HEK293 (cell line): Measurements from ENCODE around the gene SLC39A11.

Experiments
- CTCF ChIA-PET: fragments of 350-600 bp; formaldehyde crosslinking; extraction: SDS; loops from one replicate; lab custom pipeline; 2021; ENCODE audit warnings: antibody characterized with exemption; lab: Yijun Ruan, JAX
- POLR2A ChIA-PET: fragments of 300-600 bp; formaldehyde crosslinking; extraction: SDS; loops from one replicate; lab custom pipeline; 2020; ENCODE audit warnings: antibody characterized with exemption, inconsistent platforms; lab: Yijun Ruan, JAX
- H3K27ac ChIP-seq: fragments of 200-500 bp; sonication (Bioruptor generic); 2 replicates; pipeline ENCODE4 v1.5.1; 2014; ENCODE audit warnings: low read depth, low read length, control low read depth, inconsistent platforms; ENCODE audit errors: extremely low read depth
- H3K36me3 ChIP-seq, 2 experiments: fragments of 200-500 bp in 1 of 2; sonication (Bioruptor generic) in 1 of 2; 1 replicate in 1 of 2; 2 replicates in 1 of 2; pipeline ENCODE4 v1.5.1; 2014 to 2017; ENCODE audit warnings: inconsistent platforms in 2 of 2, low read length in 2 of 2; ENCODE audit not compliant: control insufficient read depth in 2 of 2, insufficient read depth in 1 of 2
- H3K4me1 ChIP-seq: fragments of 200-500 bp; sonication (Bioruptor generic); 2 replicates; pipeline ENCODE4 v1.5.1; 2014; ENCODE audit warnings: mild to moderate bottlenecking, low read length, inconsistent platforms; ENCODE audit not compliant: control insufficient read depth, insufficient read depth
- H3K4me3 ChIP-seq: 2 replicates; pipeline ENCODE4 v1.5.1; 2011; ENCODE audit warnings: low read depth, mild to moderate bottlenecking, control low read depth, low read length, moderate library complexity
- H3K9me3 ChIP-seq: fragments of 200-500 bp; sonication (Bioruptor generic); 2 replicates; pipeline ENCODE4 v1.5.1; 2014; ENCODE audit warnings: low read depth, low read length, inconsistent platforms; ENCODE audit not compliant: control insufficient read depth, insufficient read depth
- AEBP2 ChIP-seq: fragments of 450-650 bp; formaldehyde crosslinking; IDR thresholded peaks from 2 replicates; pipeline ENCODE4 v1.5.1; 2016; ENCODE audit warnings: missing biosample characterization, missing genetic modification characterization, borderline replicate concordance
- BCL11B ChIP-seq: fragments of 450-650 bp; formaldehyde crosslinking; IDR thresholded peaks from 2 replicates; pipeline ENCODE4 v1.5.1; 2016; ENCODE audit warnings: low read depth, missing biosample characterization, missing genetic modification characterization
- IKZF3 ChIP-seq: fragments of 450-650 bp; IDR thresholded peaks from 2 replicates; pipeline ENCODE4 v1.5.0; 2018; ENCODE audit warnings: missing biosample characterization, mild to moderate bottlenecking, missing genetic modification characterization, moderate library complexity
- MYNN ChIP-seq: fragments of 450-650 bp; formaldehyde crosslinking; IDR thresholded peaks from 2 replicates; pipeline ENCODE4 v1.5.1; 2016; ENCODE audit warnings: missing biosample characterization, missing genetic modification characterization, borderline replicate concordance
- PBX3 ChIP-seq: sonication (generic); formaldehyde crosslinking; IDR thresholded peaks from 2 replicates; pipeline ENCODE4 v1.8.1; 2022; ENCODE audit warnings: mild to moderate bottlenecking, moderate library complexity, missing genetic modification reagents
- REPIN1 ChIP-seq: fragments of 450-650 bp; formaldehyde crosslinking; IDR thresholded peaks from 2 replicates; pipeline ENCODE4 v1.5.1; 2017; ENCODE audit warnings: missing biosample characterization, missing genetic modification characterization, low read depth
- SALL2 ChIP-seq: fragments of 450-650 bp; formaldehyde crosslinking; IDR thresholded peaks from 2 replicates; pipeline ENCODE4 v1.5.0; 2017; ENCODE audit warnings: missing biosample characterization, mild to moderate bottlenecking, missing genetic modification characterization, borderline replicate concordance
- YY1 ChIP-seq: fragments of 450-650 bp; formaldehyde crosslinking; IDR thresholded peaks from 2 replicates; pipeline ENCODE4 v1.5.1; 2018; ENCODE audit warnings: missing biosample characterization, missing genetic modification characterization
- ZBTB11 ChIP-seq: fragments of 450-650 bp; formaldehyde crosslinking; conservative IDR thresholded peaks from 2 replicates; pipeline ENCODE4 v1.5.1; 2016; ENCODE audit warnings: low read depth, missing biosample characterization, missing genetic modification characterization
- ZBTB48 ChIP-seq: fragments of 450-650 bp; formaldehyde crosslinking; IDR thresholded peaks from 2 replicates; pipeline ENCODE4 v1.5.1; 2016; ENCODE audit warnings: missing biosample characterization, missing genetic modification characterization
- ZNF146 ChIP-seq: fragments of 450-650 bp; formaldehyde crosslinking; IDR thresholded peaks from 2 replicates; pipeline ENCODE4 v1.5.1; 2016; ENCODE audit warnings: missing biosample characterization, missing genetic modification characterization
- ZNF175 ChIP-seq: fragments of 450-650 bp; formaldehyde crosslinking; IDR thresholded peaks from 2 replicates; pipeline ENCODE4 v1.5.1; 2016; ENCODE audit warnings: missing biosample characterization, missing genetic modification characterization
- ZNF18 ChIP-seq: fragments of 450-650 bp; formaldehyde crosslinking; IDR thresholded peaks from 2 replicates; pipeline ENCODE4 v1.5.1; 2016; ENCODE audit warnings: missing biosample characterization, missing genetic modification characterization
- ZNF19 ChIP-seq: fragments of 450-650 bp; formaldehyde crosslinking; IDR thresholded peaks from 2 replicates; pipeline ENCODE4; 2016; ENCODE audit warnings: missing biosample characterization, missing genetic modification characterization, low read depth
- ZNF423 ChIP-seq: fragments of 450-650 bp; formaldehyde crosslinking; IDR thresholded peaks from 2 replicates; pipeline ENCODE4 v1.5.1; 2016; ENCODE audit warnings: missing biosample characterization, missing genetic modification characterization
- ZNF544 ChIP-seq: fragments of 450-650 bp; formaldehyde crosslinking; IDR thresholded peaks from 2 replicates; pipeline ENCODE4 v1.5.0; 2017; ENCODE audit warnings: missing biosample characterization, missing genetic modification characterization
- ZNF549 ChIP-seq: fragments of 450-650 bp; IDR thresholded peaks from 2 replicates; pipeline ENCODE4 v1.5.1; 2018; ENCODE audit warnings: missing biosample characterization, missing genetic modification characterization, mild to moderate bottlenecking, inconsistent platforms, moderate library complexity
- ZNF560 ChIP-seq: fragments of 450-650 bp; formaldehyde crosslinking; IDR thresholded peaks from 2 replicates; pipeline ENCODE4 v1.5.1; 2017; ENCODE audit warnings: missing biosample characterization, missing genetic modification characterization, borderline replicate concordance
- ZNF571 ChIP-seq: fragments of 450-650 bp; formaldehyde crosslinking; IDR thresholded peaks from 2 replicates; pipeline ENCODE4 v1.5.0; 2017; ENCODE audit warnings: missing biosample characterization, missing genetic modification characterization
- ZNF639 ChIP-seq: fragments of 450-650 bp; formaldehyde crosslinking; IDR thresholded peaks from 2 replicates; pipeline ENCODE4 v1.5.1; 2016; ENCODE audit warnings: missing biosample characterization, missing genetic modification characterization
- ZNF660 ChIP-seq: fragments of 450-650 bp; IDR thresholded peaks from 2 replicates; pipeline ENCODE4 v1.5.1; 2018; ENCODE audit warnings: missing biosample characterization, mild to moderate bottlenecking, missing genetic modification characterization
- ZNF777 ChIP-seq: fragments of 450-650 bp; formaldehyde crosslinking; IDR thresholded peaks from 2 replicates; pipeline ENCODE4 v1.5.1; 2017; ENCODE audit warnings: missing biosample characterization, missing genetic modification characterization, borderline replicate concordance
- ZSCAN5A ChIP-seq: fragments of 450-650 bp; formaldehyde crosslinking; IDR thresholded peaks from 2 replicates; pipeline ENCODE4 v1.5.1; 2016; ENCODE audit warnings: missing biosample characterization, missing genetic modification characterization

The SLC39A11 gene

GRCh38 chr17:72887917-72888316, 204.6 kb downstream of the SLC39A11 start:
- ChIA-PET CTCF (interaction anchor here (0.9 to 1.4 kb wide), 2 partner anchors 98 to 331 kb away, joined by 3 to 4 read pairs; no protein-coding TSS in a partner anchor), POLR2A (no interaction called here)
- no peak overlapping the region for H3K27ac ChIP-seq
- no peak overlapping the region for H3K4me3 ChIP-seq
- no peaks in the 10 kb centered on the region for H3K36me3 ChIP-seq
- TF ChIP-seq ZNF639 (tag by site-specific recombination) (no peak), ZNF571 (tag by site-specific recombination) (no peak), ZNF18 (no peak), MYNN (tag by site-specific recombination) (no peak), ZNF544 (tag by site-specific recombination) (no peak), ZBTB11 (tag by site-specific recombination) (no peak), ZNF146 (tag by site-specific recombination) (no peak), SALL2 (no peak)
- no peaks in the 10 kb centered on the region for H3K9me3 ChIP-seq
- H3K4me1 ChIP-seq, result no peaks in the 10 kb centered on the region

GRCh38 chr17:72887322-72887721, 205.2 kb downstream of the SLC39A11 start:
- Histone ChIP-seq H3K4me1 (no peaks in the 10 kb centered on the region), H3K27ac (no peak overlapping the region), H3K9me3 (no peaks in the 10 kb centered on the region), H3K36me3 (no peaks in the 10 kb centered on the region), H3K4me3 (no peak overlapping the region)
- POLR2A ChIA-PET, result no interaction called here
- CTCF ChIA-PET, result interaction anchor here (1.4 kb wide), 1 partner anchor 99 kb away, joined by 4 read pairs; no protein-coding TSS in a partner anchor
- TF ChIP-seq YY1 (tag by site-specific recombination), result no peak
- no peak for TF ChIP-seq ZNF560 (tag by site-specific recombination)
- TF ChIP-seq IKZF3, result no peak
- TF ChIP-seq ZNF777 (tag by site-specific recombination), result no peak
- no peak for TF ChIP-seq ZNF423 (tag by site-specific recombination)
- TF ChIP-seq AEBP2, result no peak
- TF ChIP-seq ZNF549, result no peak
- no peak for TF ChIP-seq ZNF660 (tag by site-specific recombination)
- TF ChIP-seq ZNF19 (tag by site-specific recombination), result no peak
- no peak for TF ChIP-seq BCL11B
- no peak for TF ChIP-seq PBX3 (CRISPR knock-in tag)
- no peak for TF ChIP-seq ZBTB48 (tag by site-specific recombination)
- TF ChIP-seq ZSCAN5A (tag by site-specific recombination), result no peak
- TF ChIP-seq ZNF175 (tag by site-specific recombination), result no peak
- no peak for TF ChIP-seq REPIN1
